A549 treated with Mapracorat at 1 μM for 4 hours (cell line): ENCODE data around the gene LRBA. TPM values are rescaled to one million over a fixed set of nuclear protein-coding genes. Genes with fewer than 3 reads are reported as not detected.

Experiments
- total RNA-seq: library from RNA; stranded (reverse); fragments of 200-300 nt; extraction: Qiagen RNA extraction; gene quantifications from 5 replicates; pipeline ENCODE4 v1.2.3, GENCODE V29; 2022

Gene LRBA, protein sequence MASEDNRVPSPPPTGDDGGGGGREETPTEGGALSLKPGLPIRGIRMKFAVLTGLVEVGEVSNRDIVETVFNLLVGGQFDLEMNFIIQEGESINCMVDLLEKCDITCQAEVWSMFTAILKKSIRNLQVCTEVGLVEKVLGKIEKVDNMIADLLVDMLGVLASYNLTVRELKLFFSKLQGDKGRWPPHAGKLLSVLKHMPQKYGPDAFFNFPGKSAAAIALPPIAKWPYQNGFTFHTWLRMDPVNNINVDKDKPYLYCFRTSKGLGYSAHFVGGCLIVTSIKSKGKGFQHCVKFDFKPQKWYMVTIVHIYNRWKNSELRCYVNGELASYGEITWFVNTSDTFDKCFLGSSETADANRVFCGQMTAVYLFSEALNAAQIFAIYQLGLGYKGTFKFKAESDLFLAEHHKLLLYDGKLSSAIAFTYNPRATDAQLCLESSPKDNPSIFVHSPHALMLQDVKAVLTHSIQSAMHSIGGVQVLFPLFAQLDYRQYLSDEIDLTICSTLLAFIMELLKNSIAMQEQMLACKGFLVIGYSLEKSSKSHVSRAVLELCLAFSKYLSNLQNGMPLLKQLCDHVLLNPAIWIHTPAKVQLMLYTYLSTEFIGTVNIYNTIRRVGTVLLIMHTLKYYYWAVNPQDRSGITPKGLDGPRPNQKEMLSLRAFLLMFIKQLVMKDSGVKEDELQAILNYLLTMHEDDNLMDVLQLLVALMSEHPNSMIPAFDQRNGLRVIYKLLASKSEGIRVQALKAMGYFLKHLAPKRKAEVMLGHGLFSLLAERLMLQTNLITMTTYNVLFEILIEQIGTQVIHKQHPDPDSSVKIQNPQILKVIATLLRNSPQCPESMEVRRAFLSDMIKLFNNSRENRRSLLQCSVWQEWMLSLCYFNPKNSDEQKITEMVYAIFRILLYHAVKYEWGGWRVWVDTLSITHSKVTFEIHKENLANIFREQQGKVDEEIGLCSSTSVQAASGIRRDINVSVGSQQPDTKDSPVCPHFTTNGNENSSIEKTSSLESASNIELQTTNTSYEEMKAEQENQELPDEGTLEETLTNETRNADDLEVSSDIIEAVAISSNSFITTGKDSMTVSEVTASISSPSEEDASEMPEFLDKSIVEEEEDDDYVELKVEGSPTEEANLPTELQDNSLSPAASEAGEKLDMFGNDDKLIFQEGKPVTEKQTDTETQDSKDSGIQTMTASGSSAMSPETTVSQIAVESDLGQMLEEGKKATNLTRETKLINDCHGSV (N-terminal part only)
- 6.6 to 7.8 TPM (median 6.9 TPM) in 5 replicates for total RNA-seq

GRCh38 chr4:151014521-151015458 is at the start of gene LRBA:
TSS of gene LRBA (minus strand) at chr4:151015284. CDS start at chr4:151014642, 642 bp downstream.

DNA sequence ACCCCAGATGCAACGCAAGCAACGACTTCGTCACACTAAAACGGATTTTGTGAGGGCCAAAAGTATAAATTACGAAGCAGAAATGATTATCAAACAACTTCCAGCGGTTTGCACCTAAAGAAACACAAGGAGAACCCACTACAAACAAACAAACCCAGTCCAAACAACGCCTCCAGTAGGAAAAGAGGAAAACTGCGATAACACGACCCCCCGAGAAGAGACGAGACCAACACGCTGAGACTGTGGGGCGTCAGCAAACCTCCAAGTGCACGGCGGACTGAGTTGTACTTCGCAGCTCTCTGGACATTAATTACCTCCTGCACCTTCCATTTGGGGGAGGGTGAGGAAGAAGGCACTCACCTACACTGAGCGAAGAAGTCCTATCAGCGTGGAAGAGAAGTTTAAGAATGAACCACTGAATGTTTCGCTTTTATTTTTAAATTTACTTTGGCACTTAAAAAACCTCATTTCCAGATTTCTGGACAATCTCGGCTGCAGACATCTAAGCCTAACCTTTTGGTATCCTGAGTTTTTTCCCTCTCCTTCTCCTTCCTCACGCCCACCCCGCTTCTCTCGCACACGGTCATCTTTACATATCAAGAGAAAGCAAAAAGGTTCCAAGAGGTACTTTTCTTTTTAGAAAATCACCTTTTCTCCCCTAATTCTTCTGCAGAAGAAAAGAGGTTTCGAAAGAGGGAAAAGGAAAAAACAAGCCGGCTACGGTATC is 432.8 kb downstream of the LRBA start, which contains the start of gene MAB21L2:
MAB21L2 (plus strand) TSS at position 6 of the 727 bp plus-strand sequence. CDS start 879 bp downstream, outside the sequence.

Other genes with a start within 250 kb of the LRBA start
- 1,658 to 1,731 TPM (median 1,677 TPM) in 5 replicates for gene RPS3A, start 84.3 kb upstream of the LRBA start, total RNA-seq